Activated naive CD4-positive, alpha-beta T cell (primary cell): ENCODE measurements around the gene HDAC4.
A peak's percentile ranks its signal among the peaks of the same experiment; 100 is the strongest.

Source experiments
- DNase-seq, 4 experiments: peaks; one replicate each; lab custom pipeline; 2025; lab: John Stamatoyannopoulos, UW

Gene HDAC4

DNA sequence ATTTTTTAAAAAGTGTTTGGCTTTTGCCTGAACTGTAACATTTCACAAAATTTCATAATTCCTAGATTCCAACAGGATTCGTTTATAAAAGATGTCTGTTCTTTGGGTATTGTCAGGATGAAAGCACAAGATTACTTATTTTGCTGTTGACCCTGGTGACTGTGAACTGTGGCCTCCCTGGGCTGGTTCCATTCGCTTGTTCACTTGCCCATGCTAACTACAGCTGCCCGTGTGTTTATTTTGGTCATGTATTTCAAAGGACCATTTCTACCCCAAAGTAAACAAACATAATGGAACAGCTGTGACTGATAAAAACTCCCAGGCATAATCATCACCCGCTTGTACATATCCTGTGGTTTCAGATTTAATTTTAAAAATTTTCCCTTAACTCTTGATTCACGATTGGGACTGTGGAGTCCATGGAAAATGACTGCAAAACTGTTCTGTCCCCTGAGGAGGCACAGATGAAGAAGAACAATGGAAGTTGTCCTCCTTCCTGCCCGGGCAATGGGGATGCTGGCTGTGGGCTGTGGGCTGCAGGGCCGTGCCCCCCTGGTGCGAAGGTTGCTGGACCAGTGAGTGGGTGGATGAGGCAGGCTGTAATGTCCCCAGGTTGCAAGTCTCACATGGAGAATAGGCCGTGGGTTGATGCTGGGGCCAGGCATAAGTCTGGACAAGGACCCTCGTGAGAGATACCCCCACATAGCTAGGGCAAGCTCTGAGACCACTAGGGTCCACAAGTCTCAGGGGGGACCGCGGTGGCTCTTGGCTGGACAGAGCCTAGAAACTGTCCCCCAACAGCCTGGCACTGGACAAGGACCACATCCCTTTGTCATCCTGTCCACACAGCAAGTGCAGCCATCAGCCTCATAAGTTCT lies 28.9 kb upstream of the HDAC4 start:
- DNase-seq, result no peak

- no peak for DNase-seq
Measured at GRCh38 chr2:239425631-239426030, 24.8 kb upstream of the HDAC4 start.

DNA sequence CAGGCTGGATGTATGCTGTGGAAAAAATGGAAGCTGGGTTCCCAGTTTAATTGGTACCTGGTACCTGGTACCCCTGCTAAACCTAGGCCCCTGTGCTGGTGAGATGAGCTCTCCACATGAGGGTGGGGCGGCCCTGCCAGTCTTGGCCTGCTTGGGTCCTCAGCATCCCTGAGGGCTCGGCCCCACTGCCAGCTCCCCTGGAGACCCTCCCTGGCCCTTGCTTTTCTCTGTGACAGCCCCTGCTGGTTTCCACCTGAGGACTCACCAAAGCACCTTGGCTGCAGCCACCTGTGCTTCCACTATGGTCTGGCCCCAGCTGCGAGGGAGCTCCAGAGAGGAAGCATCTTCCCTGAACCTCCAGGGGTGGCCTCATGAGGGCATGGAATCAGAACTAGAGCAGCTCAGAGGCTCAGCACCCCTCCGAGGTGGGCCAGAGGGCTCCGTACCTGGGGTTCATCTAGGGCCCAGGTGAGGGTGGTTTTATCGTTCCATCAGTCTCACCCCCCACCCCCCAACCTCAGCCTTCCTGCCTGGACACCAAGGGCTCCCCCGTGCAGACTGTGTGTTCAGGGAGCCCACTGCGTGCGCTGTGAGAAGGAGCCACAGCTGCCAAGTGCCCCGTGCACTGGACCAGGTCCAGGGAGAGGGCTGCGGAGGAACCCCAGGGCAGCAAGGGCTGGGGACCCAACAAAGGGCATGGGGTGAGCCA lies 23.7 kb upstream of the HDAC4 start:
- DNase-seq, result no peak

GRCh38 chr2:239423551-239423950 lies 22.7 kb upstream of the HDAC4 start:
- DNase-seq, result no peak

DNA sequence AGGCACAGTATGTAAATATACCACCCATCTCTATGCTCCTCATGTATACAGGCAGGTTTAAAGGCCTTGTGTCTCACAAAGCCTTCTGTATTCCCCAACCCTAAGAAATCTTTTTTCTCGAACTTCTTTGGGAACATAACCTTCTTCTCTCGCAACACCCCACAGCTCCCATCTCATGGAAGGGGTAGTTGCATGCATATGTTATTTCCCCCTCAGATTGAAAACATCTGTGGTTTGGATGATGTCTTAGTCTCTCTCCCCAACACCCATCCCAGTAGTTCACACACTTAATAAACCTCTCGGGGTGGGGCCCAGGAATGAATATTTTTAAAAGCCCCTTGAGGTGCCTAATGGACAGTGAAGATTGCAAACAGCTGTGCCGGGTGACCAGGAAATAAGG lies 21.0 kb upstream of the HDAC4 start:
- DNase-seq, result no peak

DNA sequence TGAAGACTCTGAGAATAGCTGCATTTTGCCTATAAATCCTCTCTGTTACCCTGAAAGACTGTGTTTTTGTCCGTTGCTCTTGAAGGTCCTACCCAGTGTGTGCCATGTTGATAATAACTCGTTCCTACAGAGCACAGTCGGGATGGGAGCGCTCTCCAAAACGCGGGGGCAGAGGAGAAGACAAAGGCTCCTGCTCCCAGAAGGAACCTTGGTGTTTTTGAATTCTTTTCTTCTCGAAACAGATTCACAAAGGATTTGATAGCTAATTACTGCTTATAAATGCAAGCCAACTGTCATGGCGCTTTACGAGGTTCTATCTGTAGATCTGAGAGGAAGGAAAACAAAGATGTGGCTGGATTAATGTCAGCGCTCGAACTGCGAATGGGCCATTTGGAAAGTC lies 19.3 kb upstream of the HDAC4 start:
- DNase-seq, result no peak

DNA sequence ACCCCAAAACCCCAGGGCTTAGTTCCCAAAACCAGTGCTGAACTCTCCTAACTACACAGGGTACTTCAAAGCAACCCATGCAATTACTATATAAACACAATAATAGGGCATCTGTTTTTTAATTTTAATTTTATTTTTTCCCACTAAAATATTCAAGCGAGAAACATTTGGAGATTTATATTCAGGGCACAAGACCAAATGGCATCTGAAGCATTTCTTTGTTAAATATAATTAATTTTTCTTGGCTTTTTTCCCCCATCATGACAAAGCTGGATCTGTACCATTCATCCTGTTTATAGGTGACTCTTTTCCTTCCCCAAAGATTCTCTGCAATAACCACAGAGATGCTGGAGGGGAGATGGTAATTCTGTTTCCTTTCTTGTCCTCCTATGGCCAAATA lies 18.1 kb upstream of the HDAC4 start:
- no peak for DNase-seq

- no peak for DNase-seq
Measured at GRCh38 chr2:239412905-239413603, 12.2 kb upstream of the HDAC4 start.

DNA sequence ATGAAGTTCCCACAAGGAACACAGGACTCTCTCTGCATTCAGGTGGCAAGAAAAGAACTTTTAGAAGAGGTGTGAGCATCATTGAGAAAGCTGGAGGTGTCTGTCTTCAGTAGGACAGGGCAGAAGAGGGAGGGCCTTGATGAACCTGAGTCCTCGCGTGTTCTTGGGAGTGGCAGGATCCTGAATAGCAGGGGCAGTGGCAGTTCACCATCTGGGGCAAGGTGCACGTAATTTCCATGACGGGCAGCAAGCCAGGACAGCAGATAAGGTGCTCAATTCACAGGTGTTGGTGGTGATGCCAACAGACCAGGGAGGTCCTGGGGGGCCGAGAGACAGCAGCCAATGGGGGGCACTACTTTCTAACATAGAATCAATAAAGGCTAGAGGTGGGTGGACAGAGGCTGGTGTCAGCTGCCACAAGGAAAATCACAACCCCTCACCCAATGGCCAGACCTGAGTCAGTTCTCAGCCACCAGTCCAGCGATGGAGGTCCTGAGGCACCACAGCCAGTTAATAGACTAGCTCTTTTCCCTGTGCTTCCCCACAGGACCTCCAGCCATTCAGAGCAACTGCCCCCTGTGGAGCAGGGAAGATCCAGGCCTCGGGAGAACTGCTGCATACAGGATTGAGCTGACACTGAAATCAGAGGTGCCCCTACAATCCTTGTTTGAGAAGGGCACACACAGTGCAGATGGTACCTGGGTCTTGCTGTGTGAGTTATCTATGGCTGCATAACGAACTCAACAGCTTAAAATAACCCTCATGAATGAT lies 10.9 kb upstream of the HDAC4 start:
- DNase-seq, result no peak

- DNase-seq, result no peak
Measured at GRCh38 chr2:239411117-239411516, 10.3 kb upstream of the HDAC4 start.

- DNase-seq, result no peak
Measured at GRCh38 chr2:239409976-239410375, 9.2 kb upstream of the HDAC4 start.

GRCh38 chr2:239407112-239407511 lies 6.3 kb upstream of the HDAC4 start:
- no peak for DNase-seq

GRCh38 chr2:239406316-239406995 lies 5.6 kb upstream of the HDAC4 start:
- no peak for DNase-seq

GRCh38 chr2:239405071-239405470 lies 4.3 kb upstream of the HDAC4 start:
- DNase-seq, result no peak

GRCh38 chr2:239402666-239403065 lies 1.8 kb upstream of the HDAC4 start:
- no peak for DNase-seq

DNA sequence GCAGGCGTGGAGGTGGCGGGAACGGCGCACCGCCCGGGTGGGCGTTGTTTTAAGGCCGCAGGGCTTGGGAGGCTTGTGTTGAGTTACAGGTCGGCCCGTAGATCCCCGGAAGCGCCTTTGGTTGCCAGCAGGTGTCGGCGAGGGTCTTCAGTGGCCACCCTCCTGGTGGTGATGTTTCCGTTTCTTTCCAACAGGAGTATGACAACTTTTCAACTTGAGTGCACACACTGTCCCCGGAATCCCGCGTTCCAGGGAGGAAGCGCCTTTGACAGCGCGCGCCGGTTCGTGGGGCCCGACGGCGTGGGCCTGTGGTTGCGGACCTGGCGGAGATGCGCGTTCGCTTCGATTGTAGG lies 1.0 kb upstream of the HDAC4 start:
- no peak for DNase-seq

GRCh38 chr2:239401067-239401880 lies 454 bp upstream of the HDAC4 start:
- peak; percentile 99 to 100 (median 100) for DNase-seq

GRCh38 chr2:239399921-239400595 lies 762 bp downstream of the HDAC4 start:
- DNase-seq, result no peak

GRCh38 chr2:239399433-239399920 lies 1.3 kb downstream of the HDAC4 start:
- DNase-seq, result peak in 2 of 4 experiments; percentile 18 to 26

DNA sequence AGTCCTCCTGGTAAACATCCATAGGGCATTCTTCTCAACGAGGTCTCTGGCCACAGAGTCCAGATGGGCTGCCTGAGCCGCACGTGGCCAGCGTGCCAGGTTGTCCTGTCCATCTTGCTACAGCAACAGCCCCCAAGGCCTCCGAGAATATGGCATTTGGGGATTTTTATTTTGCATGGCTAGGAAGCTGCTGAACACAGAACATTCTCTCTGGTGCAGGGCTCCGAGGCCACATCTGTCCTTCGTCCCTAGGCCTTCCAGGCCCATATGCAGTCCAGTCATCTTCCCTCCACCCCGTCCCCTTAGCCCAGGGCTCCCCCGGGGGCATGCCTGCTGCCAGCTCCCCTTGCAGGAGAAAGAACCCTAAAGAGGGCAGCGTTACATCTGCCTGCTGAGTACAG lies 2.3 kb downstream of the HDAC4 start:
- no peak for DNase-seq
